IMR-90 (cell line): ENCODE results near the gene RARRES2. TPM values are rescaled to one million over a fixed set of nuclear protein-coding genes. Genes with fewer than 3 reads are reported as not detected.
"Not testable (repeated sequence)": the region's sequence is repeated elsewhere in the genome, so short reads cannot be mapped to it uniquely, and the experiment has no call there.

Experiments
- ATAC-seq: fragments of 200-7000 bp; cut with Tn5 transposase; 2 replicates; pipeline ENCODE4 v1.9.1; 2020; ENCODE audit warnings: low read depth, mild to moderate bottlenecking, moderate library complexity
- BruUV-seq: library from RNA; stranded (reverse); fragments of 400-500 nt; replicated peaks from 2 replicates; lab custom pipeline; 2021; lab: Mats Ljungman, UMichigan
- CTCF ChIA-PET: fragments of 300-600 bp; formaldehyde crosslinking; extraction: SDS; loops from one replicate; lab custom pipeline; 2021; ENCODE audit warnings: antibody characterized with exemption; lab: Yijun Ruan, JAX
- POLR2A ChIA-PET: fragments of 300-600 bp; sonication (Branson Sonifier 250); formaldehyde crosslinking; loops from one replicate; lab custom pipeline; 2022; ENCODE audit warnings: antibody characterized with exemption; ENCODE audit not compliant: unreplicated experiment; lab: Charles Lee
- DNase-seq: peaks from one replicate; pipeline ENCODE4 v3.0.0; 2013
- H2AFZ ChIP-seq: replicated peaks from 2 replicates; pipeline ENCODE3; 2013; ENCODE audit warnings: low read length, mild to moderate bottlenecking; ENCODE audit not compliant: poor library complexity
- H2AK5ac ChIP-seq: 2 replicates; pipeline ENCODE4 v1.6.1; 2013; ENCODE audit warnings: low read depth, low read length, inconsistent platforms
- H2AK9ac ChIP-seq: replicated peaks from 2 replicates; pipeline ENCODE3; 2013; ENCODE audit warnings: mild to moderate bottlenecking, low read depth, low read length, moderate library complexity; ENCODE audit not compliant: poor library complexity
- H2BK120ac ChIP-seq: 2 replicates; pipeline ENCODE4 v1.6.1; 2013; ENCODE audit warnings: low read depth, low read length, inconsistent platforms
- H2BK15ac ChIP-seq: 3 replicates; pipeline ENCODE4 v1.6.1; 2013; ENCODE audit warnings: low read depth, low read length, inconsistent platforms
- H2BK20ac ChIP-seq: 2 replicates; pipeline ENCODE4 v1.6.1; 2013; ENCODE audit warnings: low read depth, mild to moderate bottlenecking, inconsistent platforms, low read length, moderate library complexity
- H2BK5ac ChIP-seq: 2 replicates; pipeline ENCODE4 v1.6.1; 2013; ENCODE audit warnings: mild to moderate bottlenecking, low read depth, low read length, inconsistent platforms; ENCODE audit not compliant: poor library complexity, severe bottlenecking
- H3K14ac ChIP-seq: replicated peaks from 2 replicates; pipeline ENCODE4 v1.6.1; 2013; ENCODE audit warnings: low read depth, low read length, inconsistent platforms
- H3K18ac ChIP-seq: 2 replicates; pipeline ENCODE4 v1.6.1; 2013; ENCODE audit warnings: low read depth, low read length, control low read depth
- H3K23ac ChIP-seq: 2 replicates; pipeline ENCODE4 v1.6.1; 2013; ENCODE audit warnings: low read depth, low read length, inconsistent platforms
- H3K27ac ChIP-seq: 2 replicates; pipeline ENCODE4 v1.5.1; 2013; ENCODE audit warnings: mild to moderate bottlenecking, control low read depth, low read length; ENCODE audit not compliant: insufficient read depth
- H3K27me3 ChIP-seq: 2 replicates; pipeline ENCODE4 v1.6.1; 2013; ENCODE audit warnings: low read length; ENCODE audit not compliant: control insufficient read depth, insufficient read depth
- H3K36me3 ChIP-seq: 2 replicates; pipeline ENCODE4 v1.6.1; 2013; ENCODE audit warnings: low read length, mixed read lengths; ENCODE audit not compliant: control insufficient read depth, insufficient read depth
- H3K4ac ChIP-seq: 2 replicates; pipeline ENCODE4 v1.6.1; 2013; ENCODE audit warnings: low read depth, low read length, inconsistent platforms
- H3K4me1 ChIP-seq: 2 replicates; pipeline ENCODE4 v1.6.1; 2013; ENCODE audit warnings: low read length, mixed read lengths; ENCODE audit not compliant: control insufficient read depth, insufficient read depth
- H3K4me2 ChIP-seq: 2 replicates; pipeline ENCODE4 v1.6.1; 2013; ENCODE audit warnings: low read depth, mild to moderate bottlenecking, control low read depth, low read length, moderate library complexity
- H3K4me3 ChIP-seq: 2 replicates; pipeline ENCODE4 v1.5.1; 2013; ENCODE audit warnings: low read depth, mild to moderate bottlenecking, control low read depth, low read length, moderate library complexity; ENCODE audit not compliant: insufficient read depth
- H3K56ac ChIP-seq: 2 replicates; pipeline ENCODE4 v1.6.1; 2013; ENCODE audit warnings: low read length, inconsistent platforms; ENCODE audit not compliant: insufficient read depth; ENCODE audit errors: extremely low read depth
- H3K79me1 ChIP-seq, 2 experiments: 2 replicates each; pipeline ENCODE4 v1.6.1; 2013; ENCODE audit warnings: low read length in 2 of 2, inconsistent platforms in 1 of 2, low read depth in 1 of 2
- H3K9ac ChIP-seq: 2 replicates; pipeline ENCODE4 v1.6.1; 2013; ENCODE audit warnings: low read depth, low read length, control low read depth
- H3K9me1 ChIP-seq: 2 replicates; pipeline ENCODE4 v1.6.1; 2013; ENCODE audit warnings: low read length, inconsistent platforms; ENCODE audit not compliant: insufficient read depth
- H3K9me3 ChIP-seq: 2 replicates; pipeline ENCODE4 v1.6.1; 2013; ENCODE audit warnings: low read length; ENCODE audit not compliant: control insufficient read depth, insufficient read depth
- H4K20me1 ChIP-seq: 2 replicates; pipeline ENCODE4 v1.6.1; 2013; ENCODE audit warnings: low read length, inconsistent platforms; ENCODE audit not compliant: insufficient read depth
- H4K5ac ChIP-seq: 2 replicates; pipeline ENCODE4 v1.6.1; 2013; ENCODE audit warnings: mild to moderate bottlenecking, low read depth, low read length, control low read depth
- H4K8ac ChIP-seq, 2 experiments: 2 replicates each; pipeline ENCODE4 v1.6.1; 2013; ENCODE audit warnings: low read depth in 2 of 2, low read length in 2 of 2, control low read depth in 1 of 2, inconsistent platforms in 1 of 2
- H4K91ac ChIP-seq: 2 replicates; pipeline ENCODE4 v1.6.1; 2013; ENCODE audit warnings: low read depth, low read length, inconsistent platforms; ENCODE audit not compliant: insufficient read depth
- CHD1 ChIP-seq: IDR thresholded peaks from 2 replicates; pipeline ENCODE4 v1.6.1; 2012; ENCODE audit warnings: low read depth, low read length, improper control_type of control experiment
- USF2 ChIP-seq: fragments of 150-350 bp; IDR thresholded peaks from 2 replicates; pipeline ENCODE4 v1.6.1; 2017; ENCODE audit warnings: mild to moderate bottlenecking, antibody characterized with exemption, low read length, low read depth
- WGBS, 2 experiments: methylation state at CpG; one replicate each; pipeline versions ENCODE4 v1.1.5 to v1.1.7; 2013; ENCODE audit warnings: missing lambda C conversion rate in 2 of 2; ENCODE audit not compliant: insufficient read length in 1 of 2; ENCODE audit errors: extremely low coverage in 2 of 2; 5-methylcytosine and 5-hydroxymethylcytosine counted together
- dilution Hi-C: fragments of 300-500 bp; cut with HindIII; formaldehyde crosslinking; loops from one replicate; pipeline ENCODE4 v1.14.3; 2018; ENCODE audit warnings: low sequenced_read_pairs; ENCODE audit not compliant: unreplicated experiment
- in situ Hi-C: fragments of 300-500 bp; cut with MboI; formaldehyde crosslinking; loops from 3 replicates; pipeline ENCODE4 v1.14.3; 2019; ENCODE audit warnings: low sequenced_read_pairs, inconsistent platforms, mixed read lengths
- intact Hi-C: fragments of 100-400 bp; cut with micrococcal nuclease; formaldehyde crosslinking; loops from 2 replicates; pipeline ENCODE4 v1.10.0; 2022
- polyA plus RNA-seq, 3 experiments: library from polyadenylated mRNA; depleted of rRNA; stranded (reverse); fragments of >200 nt; gene quantifications; 2 replicates each; pipeline ENCODE4 v1.2.3, GENCODE V29; 2012; ENCODE audit warnings: low replicate concordance in 1 of 3
- total RNA-seq: library from RNA; depleted of rRNA; stranded (reverse); fragments of >200 nt; gene quantifications from 2 replicates; pipeline ENCODE4 v1.2.3, GENCODE V29; 2012

The RARRES2 gene
- total and polyA plus RNA-seq, 2 of the 4 experiments (the other 2 are of a cell fraction): 1.6 TPM; not detected in 1

DNA sequence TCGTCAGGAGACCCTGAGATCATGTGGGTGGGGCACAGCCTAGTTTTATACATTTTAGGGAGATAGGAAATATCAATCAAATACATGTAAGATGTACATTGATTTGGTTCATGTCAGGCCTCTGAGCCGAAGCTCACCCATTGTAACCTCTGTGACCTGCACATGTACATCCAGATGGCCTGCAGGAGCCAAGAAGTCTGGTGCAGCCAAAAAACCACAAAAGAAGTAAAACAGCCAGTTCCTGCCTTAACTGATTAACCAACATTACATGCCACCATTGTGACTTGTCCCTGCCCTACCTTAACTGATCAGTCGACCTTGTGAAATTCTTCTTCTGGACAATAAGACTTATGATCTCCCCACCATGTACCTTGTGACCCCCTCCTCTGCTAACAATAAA, 34.3 kb downstream of the RARRES2 start:
- dilution Hi-C loops: no loop called here

DNA sequence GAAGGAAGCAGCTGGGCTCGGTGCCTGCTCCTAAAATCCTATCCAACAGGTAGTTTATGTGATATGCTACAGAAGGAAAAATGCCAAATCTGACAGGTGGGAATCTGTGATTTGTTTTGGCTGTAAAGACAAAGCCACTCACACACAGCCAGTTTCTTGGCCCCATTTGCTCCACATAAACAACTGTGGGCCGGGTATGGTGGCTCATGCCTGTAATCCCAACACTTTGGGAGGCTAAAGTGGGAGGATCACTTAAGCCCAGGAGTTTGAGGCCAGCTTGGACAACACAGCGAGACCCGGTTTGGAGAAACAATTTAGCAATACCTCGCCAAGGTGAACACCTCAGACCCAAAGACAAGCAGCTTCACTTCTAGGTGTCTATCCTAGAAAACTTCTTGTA, 35.1 kb downstream of the RARRES2 start:
- H4K91ac ChIP-seq, H3K9me3 ChIP-seq, H2BK15ac ChIP-seq, H3K18ac ChIP-seq, H3K79me1 ChIP-seq, H4K20me1 ChIP-seq, CTCF ChIA-PET, H2AK5ac ChIP-seq, H3K9me1 ChIP-seq, H2AK9ac ChIP-seq, H3K36me3 ChIP-seq, H2BK5ac ChIP-seq, H3K4me2 ChIP-seq, H3K4me3 ChIP-seq, H3K4me1 ChIP-seq, intact Hi-C loops, H3K56ac ChIP-seq, H3K23ac ChIP-seq, POLR2A ChIA-PET, BruUV-seq, H4K8ac ChIP-seq, H4K5ac ChIP-seq, ATAC-seq, H2BK120ac ChIP-seq, H3K27me3 ChIP-seq, dilution Hi-C loops, H3K14ac ChIP-seq, H3K27ac ChIP-seq, H2BK20ac ChIP-seq, H3K9ac ChIP-seq, H2AFZ ChIP-seq, H3K4ac ChIP-seq, DNase-seq: not testable (repeated sequence)
- no CpG with 5 or more reads among the region's 5 CpGs for WGBS, 2 experiments
- in situ Hi-C loops: loop anchor here (25.0 kb wide), 1 partner anchor 431 kb away; the partner anchor contains the start of gene GIMAP5

More for the DNA sequence above, 34.3 kb downstream of the RARRES2 start:
- no peak for ATAC-seq
- intact Hi-C loops (no loop called here), in situ Hi-C loops (loop anchor here (25.0 kb wide), 1 partner anchor 430 kb away; the partner anchor contains the start of gene GIMAP5)
- H3K9me3 ChIP-seq: 0 out of 2 replicates have a peak, but pooled peaks cover 2% of the 10 kb centered on the region
- no peak overlapping the region for H3K27ac ChIP-seq
- H4K8ac ChIP-seq: no peak overlapping the region
- no peak overlapping the region for H2AFZ ChIP-seq
- H3K18ac ChIP-seq: no peak overlapping the region
- H2BK5ac ChIP-seq: no peak overlapping the region
- no peak overlapping the region for H2AK5ac ChIP-seq
- no peak overlapping the region for H2AK9ac ChIP-seq
- H2BK120ac ChIP-seq: no peak overlapping the region
- H3K56ac ChIP-seq: no peak overlapping the region
- no peak overlapping the region for H4K91ac ChIP-seq
- H3K36me3 ChIP-seq: no peaks in the 10 kb centered on the region
- H3K27me3 ChIP-seq: no peaks in the 10 kb centered on the region
- H3K4me3 ChIP-seq: no peak overlapping the region
- WGBS, 2 experiments: 71% methylated on average over 1 of the region's 3 CpGs; no CpG with 5 or more reads in 1 of the 2 experiments
- no peak overlapping the region for H3K4me2 ChIP-seq
- TF ChIP-seq CHD1 (no peak), USF2 (no peak)
- H4K20me1 ChIP-seq: no peaks in the 10 kb centered on the region
- no peak overlapping the region for H4K5ac ChIP-seq
- CTCF ChIA-PET: interaction anchor here (0.6 kb wide), 1 partner anchor 30 kb away, joined by 3 read pairs; no protein-coding TSS in a partner anchor
- DNase-seq: no peak
- H3K4me1 ChIP-seq: peaks cover 3% of the 10 kb centered on the region; the same call in 1 of the 2 replicates
- H3K9ac ChIP-seq: no peak overlapping the region
- POLR2A ChIA-PET: no interaction called here
- H3K79me1 ChIP-seq: no peaks in the 10 kb centered on the region
- 0 out of 2 replicates have a peak, but pooled peaks cover 3% of the 10 kb centered on the region for H3K9me1 ChIP-seq
- H3K4ac ChIP-seq: no peak overlapping the region
- H3K14ac ChIP-seq: no peak overlapping the region
- no peak overlapping the region for H2BK20ac ChIP-seq
- no TSS peak for BruUV-seq
- H2BK15ac ChIP-seq: no peak overlapping the region
- no peak overlapping the region for H3K23ac ChIP-seq
